ENCODE measurements around the gene JAKMIP3.

Gene JAKMIP3

GRCh38 chr10:132112611-132113010 lies 46.9 kb downstream of the JAKMIP3 start:
- no peak for DNase-seq (ENCODE audit: low read depth)

- DNase-seq (ENCODE audit: low read depth) = no peak
Measured at GRCh38 chr10:132113206-132113605, 47.5 kb downstream of the JAKMIP3 start.

- no peak for DNase-seq (ENCODE audit: low read depth)
Measured at GRCh38 chr10:132113766-132114365, 48.1 kb downstream of the JAKMIP3 start.

- no peak for DNase-seq (ENCODE audit: low read depth)
Measured at GRCh38 chr10:132114953-132115520, 49.3 kb downstream of the JAKMIP3 start.

Measured in non-pigmented ciliary epithelial cell (primary cell).